Tibial nerve (tissue), 4 donors: ENCODE data around the gene DTX3. TPM values are rescaled to one million over a fixed set of nuclear protein-coding genes. Genes with fewer than 3 reads are reported as not detected.

Experiments used
- DNase-seq, 2 donors: peaks; one replicate each; pipeline ENCODE4 v3.0.0-alpha.2; 2019; ENCODE audit warnings: low spot score in 2 of 2
- H3K27ac ChIP-seq, 4 donors: fragments of 200-600 bp; sonication (generic) in 3 of 4; one replicate each; pipeline ENCODE4 v1.5.1; 2017 to 2019; ENCODE audit warnings: mild to moderate bottlenecking in 1 of 4
- H3K27me3 ChIP-seq, 2 donors: fragments of 200-600 bp; sonication (generic) in 1 of 2; one replicate each; pipeline versions ENCODE4 v1.5.1 to v1.6.0; 2017 to 2019
- H3K36me3 ChIP-seq, 3 donors: fragments of 200-600 bp; sonication (generic); one replicate each; pipeline ENCODE4 v1.5.1; 2018 to 2019
- H3K4me1 ChIP-seq, 4 donors: fragments of 200-600 bp; sonication (generic) in 3 of 4; one replicate each; pipeline ENCODE4 v1.5.1; 2017 to 2019
- H3K4me3 ChIP-seq, 4 donors: fragments of 200-600 bp; sonication (generic) in 3 of 4; one replicate each; pipeline ENCODE4 v1.5.1; 2017 to 2019; ENCODE audit warnings: mild to moderate bottlenecking in 1 of 4, moderate library complexity in 1 of 4
- H3K9me3 ChIP-seq, 4 donors: fragments of 200-600 bp; sonication (generic) in 3 of 4; one replicate each; pipeline ENCODE4 v1.5.1; 2017 to 2019
- CTCF ChIP-seq, 5 experiments: fragments of 200-600 bp in 3 of 5; fragments of 450-650 bp in 2 of 5; sonication (generic) in 3 of 5; IDR thresholded peaks; one replicate each; pipeline ENCODE4 v1.5.1; 2016 to 2019; ENCODE audit warnings: antibody characterized with exemption in 5 of 5, mild to moderate bottlenecking in 3 of 5, moderate library complexity in 2 of 5
- EP300 ChIP-seq, 2 donors: sonication (generic); formaldehyde crosslinking; IDR thresholded peaks; one replicate each; pipeline ENCODE4 v1.6.1; 2017; ENCODE audit warnings: antibody characterized with exemption in 2 of 2, mild to moderate bottlenecking in 1 of 2
- POLR2A ChIP-seq, 2 donors: fragments of 450-650 bp; IDR thresholded peaks; one replicate each; pipeline ENCODE4 v1.6.1; 2017; ENCODE audit warnings: antibody characterized with exemption in 2 of 2, mild to moderate bottlenecking in 2 of 2, moderate library complexity in 2 of 2
- WGBS, 2 donors: methylation state at CpG; one replicate each; pipeline ENCODE4 v1.1.5; 2018; 5-methylcytosine and 5-hydroxymethylcytosine counted together
- total RNA-seq, 4 donors: library from RNA; depleted of rRNA; stranded (reverse); fragments of >200 nt; gene quantifications; one replicate each; pipeline ENCODE4 v1.1.0, GENCODE V29; 2016

The DTX3 gene
- total RNA-seq, 4 donors from 2014 or later: 19.0 to 33.1 (median 28.1) TPM

- no peak overlapping the region for H3K27ac ChIP-seq
- peaks cover 0 to 3% of the 10 kb centered on the region in 2 donors for H3K27me3 ChIP-seq
- TF ChIP-seq CTCF (IDR thresholded peaks at IDR 0.05) (no peak), POLR2A (IDR thresholded peaks at IDR 0.05) (no peak), EP300 (IDR thresholded peaks at IDR 0.05) (no peak)
- H3K4me3 ChIP-seq: no peak overlapping the region
- H3K36me3 ChIP-seq: no peaks in the 10 kb centered on the region
- no peaks in the 10 kb centered on the region for H3K4me1 ChIP-seq
- H3K9me3 ChIP-seq: no peaks in the 10 kb centered on the region
- DNase-seq: no peak
- WGBS, 2 donors: 86 to 89% methylated on average over 12 of the region's 12 CpGs
Observed at GRCh38 chr12:57571926-57572762, 32.5 kb upstream of the DTX3 start.

- DNase-seq: no peak
- H3K27ac ChIP-seq: no peak overlapping the region
- H3K9me3 ChIP-seq: no peaks in the 10 kb centered on the region
- no peaks in the 10 kb centered on the region for H3K27me3 ChIP-seq
- TF ChIP-seq EP300 (IDR thresholded peaks at IDR 0.05): no peak
- TF ChIP-seq POLR2A (IDR thresholded peaks at IDR 0.05): no peak
- no peaks in the 10 kb centered on the region for H3K36me3 ChIP-seq
- no peak overlapping the region for H3K4me3 ChIP-seq
- H3K4me1 ChIP-seq: no peaks in the 10 kb centered on the region
- WGBS, 2 donors: 78 to 81% methylated on average over 10 of the region's 10 CpGs
Observed at GRCh38 chr12:57574795-57575194, 29.8 kb upstream of the DTX3 start.

GRCh38 chr12:57575771-57576612 is 28.6 kb upstream of the DTX3 start:
- TF ChIP-seq EP300 (IDR thresholded peaks at IDR 0.05) (no peak), CTCF (IDR thresholded peaks at IDR 0.05) (no peak), POLR2A (IDR thresholded peaks at IDR 0.05) (no peak)
- H3K27me3 ChIP-seq: no peaks in the 10 kb centered on the region
- no peaks in the 10 kb centered on the region for H3K36me3 ChIP-seq
- 75 to 79% methylated on average over 12 of the region's 12 CpGs for WGBS, 2 donors
- no peak for DNase-seq
- no peak overlapping the region for H3K4me3 ChIP-seq
- no peaks in the 10 kb centered on the region for H3K9me3 ChIP-seq
- H3K27ac ChIP-seq: no peak overlapping the region
- no peaks in the 10 kb centered on the region for H3K4me1 ChIP-seq

GRCh38 chr12:57576613-57577160 is 27.9 kb upstream of the DTX3 start:
- H3K27ac ChIP-seq: no peak overlapping the region
- WGBS, 2 donors: 80 to 83% methylated on average over 9 of the region's 9 CpGs
- no peaks in the 10 kb centered on the region for H3K9me3 ChIP-seq
- H3K4me3 ChIP-seq: no peak overlapping the region
- no peaks in the 10 kb centered on the region for H3K4me1 ChIP-seq
- H3K27me3 ChIP-seq: no peaks in the 10 kb centered on the region
- TF ChIP-seq CTCF (IDR thresholded peaks at IDR 0.05): no peak
- no peak for TF ChIP-seq POLR2A (IDR thresholded peaks at IDR 0.05)
- no peak for TF ChIP-seq EP300 (IDR thresholded peaks at IDR 0.05)
- H3K36me3 ChIP-seq: no peaks in the 10 kb centered on the region
- DNase-seq: no peak

GRCh38 chr12:57577981-57578758 is 26.5 kb upstream of the DTX3 start:
- TF ChIP-seq POLR2A (IDR thresholded peaks at IDR 0.05) (no peak), EP300 (IDR thresholded peaks at IDR 0.05) (no peak), CTCF (IDR thresholded peaks at IDR 0.05) (no peak)
- Histone ChIP-seq H3K4me1 (no peaks in the 10 kb centered on the region), H3K4me3 (no peak overlapping the region), H3K27me3 (no peaks in the 10 kb centered on the region), H3K27ac (no peak overlapping the region), H3K36me3 (no peaks in the 10 kb centered on the region), H3K9me3 (no peaks in the 10 kb centered on the region)
- WGBS, 2 donors: 80 to 86% methylated on average over 12 of the region's 12 CpGs
- DNase-seq: no peak
